ENCODE results near the gene MAP3K15.

DNA sequence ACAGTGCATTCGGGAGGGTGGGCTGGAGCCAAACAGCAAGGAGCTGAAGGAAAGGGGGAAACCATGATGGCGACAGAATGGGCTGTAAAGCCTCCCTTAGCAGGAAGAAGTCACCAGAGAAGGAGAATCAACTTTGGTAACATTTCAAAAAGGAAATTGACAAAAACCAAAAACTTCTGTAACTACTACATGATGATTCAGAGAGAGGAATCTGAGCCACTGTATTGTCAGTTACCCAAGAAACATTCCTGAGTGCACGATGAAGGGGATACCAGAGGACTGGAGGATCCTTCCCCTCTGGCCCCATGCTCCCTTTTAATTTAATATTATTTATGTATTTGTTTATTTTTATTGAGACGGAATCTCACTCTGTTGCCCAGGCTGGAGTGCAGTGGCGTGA lies 145.2 kb downstream of the MAP3K15 start:
- no peak for TF ChIP-seq EZH2 (IDR thresholded peaks at IDR 0.05; ENCODE audit: insufficient read depth, poor library complexity, severe bottlenecking)
- TF ChIP-seq EZH2phosphoT487 (IDR thresholded peaks at IDR 0.05; ENCODE audit: insufficient read depth, low read depth), result no peak

Data from GM23248 (cell line).